ENCODE data around the gene DVL2.

DNA sequence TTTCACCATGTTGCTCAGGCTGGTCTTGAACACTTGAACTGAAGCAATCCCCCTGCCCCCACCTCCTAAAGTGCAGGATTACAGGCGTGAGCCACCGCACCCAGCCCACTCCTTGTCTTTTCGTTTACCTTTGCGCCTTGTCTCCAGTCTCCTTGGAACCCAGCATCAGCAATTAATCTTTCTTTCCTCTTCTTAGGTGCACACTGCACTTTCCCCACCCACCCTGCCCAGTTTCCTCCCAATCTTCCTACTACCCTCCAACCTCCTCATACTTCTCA is 29.4 kb upstream of the DVL2 start:
- TF ChIP-seq, protein P1, sequence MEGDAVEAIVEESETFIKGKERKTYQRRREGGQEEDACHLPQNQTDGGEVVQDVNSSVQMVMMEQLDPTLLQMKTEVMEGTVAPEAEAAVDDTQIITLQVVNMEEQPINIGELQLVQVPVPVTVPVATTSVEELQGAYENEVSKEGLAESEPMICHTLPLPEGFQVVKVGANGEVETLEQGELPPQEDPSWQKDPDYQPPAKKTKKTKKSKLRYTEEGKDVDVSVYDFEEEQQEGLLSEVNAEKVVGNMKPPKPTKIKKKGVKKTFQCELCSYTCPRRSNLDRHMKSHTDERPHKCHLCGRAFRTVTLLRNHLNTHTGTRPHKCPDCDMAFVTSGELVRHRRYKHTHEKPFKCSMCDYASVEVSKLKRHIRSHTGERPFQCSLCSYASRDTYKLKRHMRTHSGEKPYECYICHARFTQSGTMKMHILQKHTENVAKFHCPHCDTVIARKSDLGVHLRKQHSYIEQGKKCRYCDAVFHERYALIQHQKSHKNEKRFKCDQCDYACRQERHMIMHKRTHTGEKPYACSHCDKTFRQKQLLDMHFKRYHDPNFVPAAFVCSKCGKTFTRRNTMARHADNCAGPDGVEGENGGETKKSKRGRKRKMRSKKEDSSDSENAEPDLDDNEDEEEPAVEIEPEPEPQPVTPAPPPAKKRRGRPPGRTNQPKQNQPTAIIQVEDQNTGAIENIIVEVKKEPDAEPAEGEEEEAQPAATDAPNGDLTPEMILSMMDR (IDR thresholded peaks at IDR 0.05; ENCODE audit: low read length) = no peak
- TF ChIP-seq EZH2 (IDR thresholded peaks at IDR 0.05; ENCODE audit: borderline replicate concordance, low read length) = no peak

Measured in OCI-LY1 (cell line).